ENCODE measurements around the gene PPP1R14B. TPM values are rescaled to one million over a fixed set of nuclear protein-coding genes. Genes with fewer than 3 reads are reported as not detected.

PPP1R14B gene
- total and polyA plus RNA-seq, 2 donors (not counting 3 experiments of a cell fraction or from before 2014, with no cell fraction given) = 308 to 431 TPM

GRCh38 chr11:64251753-64252002 is 4.9 kb upstream of the PPP1R14B start:
- FAIRE-seq (no peak), DNase-seq (ENCODE audit: low read depth, low spot score) (peak; percentile 21)
- POLR2A ChIA-PET = no interaction called here
- Histone ChIP-seq H3K4me1 (ENCODE audit: control insufficient read depth, extremely low read depth, insufficient read depth, low read length) (peaks cover 30% of the 10 kb centered on the region), H3K79me2 (ENCODE audit: control insufficient read depth, insufficient read depth, low read length) (peaks cover 32% of the 10 kb centered on the region), H2AFZ (ENCODE audit: low read depth, low read length) (peak overlapping the region; percentile 23), H3K4me3 (replicated peaks in 1 of 3; ENCODE audit: insufficient read depth in 1 of 3, low read depth in 1 of 3, low read length in 3 of 3) (peak overlapping the region; percentile 80 to 93 (median 80)), H3K9ac (replicated peaks; ENCODE audit: extremely low read depth, insufficient read depth, low read length) (peak overlapping the region; percentile 65), H3K27ac (ENCODE audit: insufficient read depth, low read depth, low read length) (peak overlapping the region; percentile 49), H3K27me3 (ENCODE audit: control insufficient read depth in 2 of 2, insufficient read depth in 2 of 2, low read length in 2 of 2) (no peaks in the 10 kb centered on the region), H3K9me3 (replicated peaks; ENCODE audit: control insufficient read depth, insufficient read depth, low read length) (no peaks in the 10 kb centered on the region), H3K4me2 (ENCODE audit: insufficient read depth, low read length) (peak overlapping the region; percentile 86), H4K20me1 (replicated peaks; ENCODE audit: control insufficient read depth, extremely low read depth, insufficient read depth, low read length) (no peaks in the 10 kb centered on the region), H3K36me3 (ENCODE audit: control insufficient read depth in 2 of 2, extremely low read depth in 1 of 2, insufficient read depth in 2 of 2, low read length in 2 of 2) (peaks cover under 1 to 15% of the 10 kb centered on the region in 2 experiments), H3K9me1 (replicated peaks; ENCODE audit: control insufficient read depth, extremely low read depth, insufficient read depth, low read length) (no peaks in the 10 kb centered on the region)
- intact Hi-C loops (cut with micrococcal nuclease) = loop anchor here (1.0 kb wide), 4 partner anchors 12 to 50 kb away; partner anchors contain the start of gene GPR137
- dilution Hi-C loops (cut with MboI; ENCODE audit: extremely low pct_ligation_motif_present, low sequenced_read_pairs) = no loop called here
- TF ChIP-seq, protein P1, sequence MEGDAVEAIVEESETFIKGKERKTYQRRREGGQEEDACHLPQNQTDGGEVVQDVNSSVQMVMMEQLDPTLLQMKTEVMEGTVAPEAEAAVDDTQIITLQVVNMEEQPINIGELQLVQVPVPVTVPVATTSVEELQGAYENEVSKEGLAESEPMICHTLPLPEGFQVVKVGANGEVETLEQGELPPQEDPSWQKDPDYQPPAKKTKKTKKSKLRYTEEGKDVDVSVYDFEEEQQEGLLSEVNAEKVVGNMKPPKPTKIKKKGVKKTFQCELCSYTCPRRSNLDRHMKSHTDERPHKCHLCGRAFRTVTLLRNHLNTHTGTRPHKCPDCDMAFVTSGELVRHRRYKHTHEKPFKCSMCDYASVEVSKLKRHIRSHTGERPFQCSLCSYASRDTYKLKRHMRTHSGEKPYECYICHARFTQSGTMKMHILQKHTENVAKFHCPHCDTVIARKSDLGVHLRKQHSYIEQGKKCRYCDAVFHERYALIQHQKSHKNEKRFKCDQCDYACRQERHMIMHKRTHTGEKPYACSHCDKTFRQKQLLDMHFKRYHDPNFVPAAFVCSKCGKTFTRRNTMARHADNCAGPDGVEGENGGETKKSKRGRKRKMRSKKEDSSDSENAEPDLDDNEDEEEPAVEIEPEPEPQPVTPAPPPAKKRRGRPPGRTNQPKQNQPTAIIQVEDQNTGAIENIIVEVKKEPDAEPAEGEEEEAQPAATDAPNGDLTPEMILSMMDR (IDR thresholded peaks at IDR 0.05; ENCODE audit: extremely low read depth in 1 of 2, insufficient read depth in 1 of 2, low read depth in 1 of 2, low read length in 2 of 2) = no peak
- TF ChIP-seq EZH2 (IDR thresholded peaks at IDR 0.05; ENCODE audit: borderline replicate concordance, low read depth, low read length, severe bottlenecking) (no peak), GATA2 (IDR thresholded peaks at IDR 0.05; ENCODE audit: insufficient read depth, insufficient read length, low read depth, low read length) (no peak), POLR2A (IDR thresholded peaks at IDR 0.05; ENCODE audit: low read depth, low read length) (no peak), FOS (IDR thresholded peaks at IDR 0.05; ENCODE audit: borderline replicate concordance, insufficient read depth, low read length) (no peak), JUN (IDR thresholded peaks at IDR 0.05; ENCODE audit: borderline replicate concordance, insufficient read depth, insufficient read length, low read depth) (no peak), MYC (IDR thresholded peaks at IDR 0.05; ENCODE audit: low read depth, low read length) (no peak), POLR2AphosphoS5 (IDR thresholded peaks at IDR 0.05; ENCODE audit: insufficient read depth, low read depth, low read length) (no peak)
- TF ChIP-seq, protein P2, sequence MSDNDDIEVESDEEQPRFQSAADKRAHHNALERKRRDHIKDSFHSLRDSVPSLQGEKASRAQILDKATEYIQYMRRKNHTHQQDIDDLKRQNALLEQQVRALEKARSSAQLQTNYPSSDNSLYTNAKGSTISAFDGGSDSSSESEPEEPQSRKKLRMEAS (IDR thresholded peaks at IDR 0.05; ENCODE audit: insufficient read depth, insufficient read length) = no peak
- CTCF ChIA-PET = interaction anchor here (0.7 to 4.7 kb wide), 9 partner anchors 9 to 103 kb away, joined by 3 to 60 read pairs (median 10); partner anchors contain the start of genes CATSPERZ, FERMT3 and PRDX5
- BruUV-seq (replicated peaks) = TSS peak; percentile 7
